Right lobe of liver (tissue), 6 donors: ENCODE data around the gene USP40. TPM values are rescaled to one million over a fixed set of nuclear protein-coding genes. Genes with fewer than 3 reads are reported as not detected.
"Not testable (repeated sequence)": the region's sequence is repeated elsewhere in the genome, so short reads cannot be mapped to it uniquely, and the experiment has no call there.

ENCODE experiments used
- ATAC-seq, 4 donors: fragments of 200-7000 bp; cut with Tn5 transposase; one replicate each; pipeline ENCODE4 v1.9.1; 2020; ENCODE audit warnings: mild to moderate bottlenecking in 4 of 4, moderate library complexity in 4 of 4
- DNase-seq, 3 donors: peaks; one replicate each; pipeline ENCODE4 v3.0.0-alpha.2; 2020
- H3K27ac ChIP-seq, 3 donors: fragments of 200-600 bp; one replicate each; pipeline ENCODE4 v1.8.0; 2022
- H3K27me3 ChIP-seq, 2 donors: fragments of 200-600 bp; one replicate each; pipeline ENCODE4 v1.8.0; 2022
- H3K36me3 ChIP-seq, 4 donors: fragments of 200-600 bp; sonication (generic) in 1 of 4; one replicate each; pipeline versions ENCODE4 v1.5.1 to v1.8.0; 2017 to 2022; ENCODE audit warnings: control low read depth in 1 of 4
- H3K4me1 ChIP-seq, 4 donors: fragments of 200-600 bp; sonication (generic) in 1 of 4; one replicate each; pipeline versions ENCODE4 v1.5.1 to v1.8.0; 2017 to 2022; ENCODE audit warnings: control low read depth in 1 of 4
- H3K4me3 ChIP-seq, 3 donors: fragments of 200-600 bp; one replicate each; pipeline ENCODE4 v1.8.0; 2022
- H3K9me3 ChIP-seq, 4 donors: fragments of 200-600 bp; sonication (generic) in 1 of 4; one replicate each; pipeline versions ENCODE4 v1.5.1 to v1.8.0; 2017 to 2022; ENCODE audit warnings: control low read depth in 1 of 4
- CTCF ChIP-seq, 4 donors: fragments of 200-600 bp in 3 of 4; fragments of 450-650 bp in 1 of 4; IDR thresholded peaks; one replicate each; pipeline versions ENCODE4 v1.5.1 to v1.8.0; 2016 to 2022; ENCODE audit warnings: antibody characterized with exemption in 4 of 4, mild to moderate bottlenecking in 2 of 4
- POLR2A ChIP-seq: fragments of 450-650 bp; IDR thresholded peaks from one replicate; pipeline ENCODE4 v1.6.1; 2017; ENCODE audit warnings: antibody characterized with exemption, mild to moderate bottlenecking
- WGBS: methylation state at CpG from one replicate; pipeline ENCODE4 v1.1.6; 2018; ENCODE audit warnings: low coverage, low lambda C conversion rate; ENCODE audit not compliant: insufficient coverage; ENCODE audit errors: missing lambda C conversion rate; 5-methylcytosine and 5-hydroxymethylcytosine counted together
- intact Hi-C, 2 donors: fragments of 100-400 bp; cut with DNase I; formaldehyde crosslinking; loops; one replicate each; pipeline versions ENCODE4 v1.11.2 to v1.14.1; 2022
- total RNA-seq, 6 experiments: library from RNA; depleted of rRNA in 2 of 6; stranded (reverse); fragments of >200 nt in 2 of 6; fragmentation: NEBNext Ultra II Directional in 3 of 6; extraction: Animal tissue kit (Norgen Biotek cat#: 25700) in 3 of 6; gene quantifications; one replicate each; pipeline versions ENCODE4 v1.1.0 to v1.2.4, GENCODE V29; 2016 to 2023
- donor health status: DM: no; HTN: yes; CAD: no.
- donor health status: DM: no; HTN: no; CAD: no.
- donor health status: DM: no; HTN: no; CAD: no.
- donor health status: DM: no; HTN: yes; CAD: no.
- donor health status: DM: no; HTN: yes; CAD: no.

The USP40 gene
- total RNA-seq, 6 experiments from 2014 or later, result 19.9 to 38.8 (median 27.0) TPM

DNA sequence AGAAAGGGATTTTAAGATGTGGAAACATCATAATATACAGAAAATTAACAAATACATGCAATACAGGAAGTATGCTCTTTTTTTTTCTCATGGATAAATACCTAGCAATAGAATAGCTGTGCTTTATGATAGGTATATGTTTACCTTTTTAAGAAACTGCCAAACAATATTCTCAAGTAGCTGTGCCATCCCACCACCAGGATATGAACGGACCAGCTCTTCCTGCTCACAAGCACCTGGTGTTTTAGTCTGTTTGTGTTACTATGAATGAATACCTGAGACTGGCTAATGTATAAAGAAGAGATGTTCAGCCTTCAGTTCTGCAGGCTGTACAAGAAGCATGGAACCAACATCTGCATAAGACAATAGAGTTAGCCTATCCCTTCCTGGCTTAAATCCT is 30.9 kb upstream of the USP40 start:
- WGBS, result 67% methylated on average over 1 of the region's 1 CpG
- H3K27me3 ChIP-seq, result no peaks in the 10 kb centered on the region
- no peak overlapping the region for H3K27ac ChIP-seq
- H3K4me3 ChIP-seq, result no peak overlapping the region
- TF ChIP-seq CTCF (IDR thresholded peaks at IDR 0.05), result no peak
- no peaks in the 10 kb centered on the region for H3K9me3 ChIP-seq
- no peaks in the 10 kb centered on the region for H3K36me3 ChIP-seq
- H3K4me1 ChIP-seq, result peaks cover 0 to 12% (median 4%) of the 10 kb centered on the region in 4 donors
- intact Hi-C loops, result no loop called here
- DNase-seq (no peak), ATAC-seq (no peak)

GRCh38 chr2:233593201-233593600 is 26.6 kb upstream of the USP40 start:
- Histone ChIP-seq H3K4me1 (peaks cover 0 to 3% (median under 1%) of the 10 kb centered on the region in 4 donors), H3K27ac (no peak overlapping the region), H3K36me3 (no peaks in the 10 kb centered on the region), H3K4me3 (no peak overlapping the region), H3K9me3 (no peaks in the 10 kb centered on the region), H3K27me3 (no peaks in the 10 kb centered on the region)
- ATAC-seq (no peak), DNase-seq (no peak)
- intact Hi-C loops, result no loop called here
- TF ChIP-seq CTCF (IDR thresholded peaks at IDR 0.05) (no peak), POLR2A (no peak)
- 82% methylated on average over 6 of the region's 8 CpGs for WGBS

DNA sequence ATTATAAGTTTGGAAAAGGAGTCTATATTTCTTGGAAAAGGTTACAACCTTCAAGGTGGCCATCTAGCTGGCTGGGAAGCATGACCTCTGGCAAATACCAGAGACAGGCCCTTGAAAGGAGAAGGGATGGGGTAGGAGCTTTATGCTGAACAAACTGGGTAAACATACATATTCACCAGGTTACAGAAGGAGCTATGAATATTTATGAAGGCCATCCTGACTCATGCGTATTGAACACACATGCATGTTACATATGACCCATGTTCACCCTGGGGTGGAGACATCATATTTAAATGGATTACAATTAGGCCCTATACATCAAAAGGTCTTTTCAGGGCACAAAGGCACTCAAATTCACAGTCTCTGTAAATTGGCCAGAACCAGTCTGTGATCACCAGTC is 26.1 kb upstream of the USP40 start:
- DNase-seq, H3K9me3 ChIP-seq, H3K4me3 ChIP-seq, H3K27ac ChIP-seq, ATAC-seq, H3K27me3 ChIP-seq, H3K4me1 ChIP-seq, H3K36me3 ChIP-seq, intact Hi-C loops: not testable (repeated sequence)
- 80% methylated on average over 1 of the region's 1 CpG for WGBS

- Histone ChIP-seq H3K9me3 (no peaks in the 10 kb centered on the region), H3K36me3 (no peaks in the 10 kb centered on the region), H3K27me3 (no peaks in the 10 kb centered on the region), H3K4me1 (peaks cover 0 to 10% (median 0%) of the 10 kb centered on the region in 4 donors), H3K4me3 (no peak overlapping the region), H3K27ac (no peak overlapping the region)
- no peak for DNase-seq
- peak in 1 of 4 donors; percentile 38 for ATAC-seq
- 74% methylated on average over 2 of the region's 2 CpGs for WGBS
- TF ChIP-seq POLR2A, result no peak
- TF ChIP-seq CTCF (IDR thresholded peaks at IDR 0.05), result no peak
- intact Hi-C loops, result no loop called here
Observed at GRCh38 chr2:233588400-233588799, 21.8 kb upstream of the USP40 start.

GRCh38 chr2:233584210-233584609 is 17.6 kb upstream of the USP40 start:
- ATAC-seq (peak; percentile 28 to 77 (median 58)), DNase-seq (no peak)
- H3K4me1 ChIP-seq, result peaks cover 0 to 10% (median 0%) of the 10 kb centered on the region in 4 donors
- TF ChIP-seq CTCF (IDR thresholded peaks at IDR 0.05) (no peak), POLR2A (no peak)
- no peak overlapping the region for H3K27ac ChIP-seq
- H3K36me3 ChIP-seq, result no peaks in the 10 kb centered on the region
- intact Hi-C loops, result no loop called here
- H3K9me3 ChIP-seq, result no peaks in the 10 kb centered on the region
- no peaks in the 10 kb centered on the region for H3K27me3 ChIP-seq
- WGBS, result 43% methylated on average over 1 of the region's 1 CpG
- H3K4me3 ChIP-seq, result no peak overlapping the region

DNA sequence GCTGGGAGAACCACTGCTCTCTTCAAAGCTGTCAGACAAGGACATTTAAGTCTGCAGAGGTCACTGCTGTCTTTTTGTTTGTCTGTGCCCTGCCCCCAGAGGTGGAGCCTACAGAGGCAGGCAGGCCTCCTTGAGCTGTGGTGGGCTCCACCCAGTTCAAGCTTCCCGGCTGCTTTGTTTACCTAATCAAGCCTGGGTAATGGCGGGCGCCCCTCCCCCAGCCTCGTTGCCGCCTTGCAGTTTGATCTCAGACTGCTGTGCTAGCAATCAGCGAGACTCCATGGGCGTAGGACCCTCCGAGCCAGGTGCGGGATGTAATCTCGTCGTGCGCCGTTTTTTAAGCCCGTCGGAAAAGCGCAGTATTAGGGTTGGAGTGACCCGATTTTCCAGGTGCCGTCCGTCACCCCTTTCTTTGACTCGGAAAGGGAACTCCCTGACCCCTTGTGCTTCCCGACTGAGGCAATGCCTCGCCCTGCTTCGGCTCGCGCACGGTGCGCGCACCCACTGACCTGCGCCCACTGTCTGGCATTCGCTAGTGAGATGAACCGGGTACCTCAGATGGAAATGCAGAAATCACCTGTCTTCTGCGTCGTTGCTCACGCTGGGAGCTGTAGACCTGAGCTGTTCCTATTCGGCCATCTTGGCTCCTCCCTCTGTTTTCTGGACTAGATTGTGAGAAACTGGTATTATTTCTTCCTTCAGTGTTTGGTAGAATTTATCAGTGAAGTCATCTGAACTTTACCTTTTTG is 16.8 kb upstream of the USP40 start:
- H3K9me3 ChIP-seq, DNase-seq, intact Hi-C loops, H3K36me3 ChIP-seq, H3K27ac ChIP-seq, ATAC-seq, H3K4me1 ChIP-seq, H3K27me3 ChIP-seq: not testable (repeated sequence)
- WGBS, result 86% methylated on average over 18 of the region's 35 CpGs
- H3K4me3 ChIP-seq, result peak overlapping the region in 1 of 3 donors; percentile 37

DNA sequence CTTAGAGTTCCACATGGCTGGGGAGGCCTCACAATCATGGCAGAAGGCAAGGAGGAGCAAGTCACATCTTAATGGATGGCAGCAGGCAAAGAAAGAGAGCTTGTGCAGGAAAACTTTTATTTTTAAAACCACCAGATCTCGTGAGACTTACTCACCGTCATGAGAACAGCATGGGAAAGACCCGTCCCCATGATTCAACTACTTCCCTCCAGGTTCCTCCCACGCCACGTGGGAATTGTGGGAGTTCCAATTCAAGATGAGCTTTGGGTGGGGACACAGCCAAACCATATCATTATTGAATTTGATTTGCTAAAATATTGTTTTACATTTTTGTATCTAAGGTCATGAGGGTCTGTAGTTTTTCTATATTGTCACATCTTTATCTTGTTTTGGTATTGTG is 10.8 kb upstream of the USP40 start:
- ATAC-seq, H3K27me3 ChIP-seq, DNase-seq, H3K4me1 ChIP-seq, H3K36me3 ChIP-seq, H3K4me3 ChIP-seq, H3K27ac ChIP-seq, H3K9me3 ChIP-seq, intact Hi-C loops: not testable (repeated sequence)
- 7% methylated on average over 3 of the region's 5 CpGs for WGBS
